ENCODE data around the gene MYO16. TPM values are rescaled to one million over a fixed set of nuclear protein-coding genes. Genes with fewer than 3 reads are reported as not detected.

The MYO16 gene
- total and polyA plus RNA-seq, 2 of the 4 experiments (the other 2 are of a cell fraction), result under 0.01 to 0.03 TPM

DNA sequence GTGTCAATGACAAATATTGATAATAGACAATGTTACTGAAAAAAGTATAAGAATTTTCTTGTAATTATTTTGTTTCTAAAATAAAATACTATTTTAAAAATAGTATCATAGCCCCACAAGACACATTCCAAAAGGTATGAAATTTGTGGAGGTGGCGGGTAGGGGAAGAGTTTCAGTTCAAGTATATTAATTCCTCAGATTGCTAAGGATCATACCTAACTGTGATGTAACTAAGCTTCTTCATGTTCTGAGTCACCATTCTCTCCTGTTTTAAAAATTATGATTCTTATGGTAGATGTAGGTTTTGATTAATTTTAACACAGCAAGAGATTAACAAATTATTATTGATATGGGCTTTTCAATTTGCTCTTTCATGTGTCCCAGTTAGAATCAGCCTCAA is 61.3 kb downstream of the MYO16 start:
- Histone ChIP-seq H2BK120ac (ENCODE audit: low read depth, low read length) (no peak overlapping the region), H4K20me1 (ENCODE audit: insufficient read depth, low read length) (no peaks in the 10 kb centered on the region), H3K4me1 (ENCODE audit: control insufficient read depth, insufficient read depth, low read length) (no peaks in the 10 kb centered on the region), H4K5ac (ENCODE audit: low read depth, low read length) (no peak overlapping the region), H3K9me3 (ENCODE audit: control insufficient read depth, insufficient read depth, low read length) (peaks cover 2% of the 10 kb centered on the region; the same call in 1 of the 2 replicates), H2BK20ac (ENCODE audit: low read depth, low read length) (no peak overlapping the region), H3K4ac (ENCODE audit: low read depth, low read length) (no peak overlapping the region), H3K23ac (ENCODE audit: low read depth, low read length) (no peak overlapping the region), H3K27me3 (ENCODE audit: control insufficient read depth, insufficient read depth, low read length) (no peaks in the 10 kb centered on the region), H3K9ac (ENCODE audit: low read depth, low read length) (no peak overlapping the region), H3K79me1 (ENCODE audit: low read depth in 1 of 2, low read length in 2 of 2) (no peaks in the 10 kb centered on the region), H3K27ac (ENCODE audit: insufficient read depth, low read length) (no peak overlapping the region), H3K9me1 (ENCODE audit: insufficient read depth, low read length) (no peaks in the 10 kb centered on the region), H3K14ac (replicated peaks; ENCODE audit: low read depth, low read length) (no peak overlapping the region), H4K91ac (ENCODE audit: insufficient read depth, low read depth, low read length) (no peak overlapping the region), H3K18ac (ENCODE audit: low read depth, low read length) (no peak overlapping the region), H2AK5ac (ENCODE audit: low read depth, low read length) (no peak overlapping the region), H3K4me2 (ENCODE audit: low read depth, low read length) (no peak overlapping the region), H2BK5ac (ENCODE audit: low read depth, low read length, poor library complexity, severe bottlenecking) (no peak overlapping the region), H3K56ac (ENCODE audit: extremely low read depth, insufficient read depth, low read length) (no peak overlapping the region), H2BK15ac (ENCODE audit: low read depth, low read length) (no peak overlapping the region), H3K4me3 (ENCODE audit: insufficient read depth, low read depth, low read length) (no peak overlapping the region), H2AFZ (replicated peaks; ENCODE audit: low read length, poor library complexity) (no peak overlapping the region), H4K8ac (ENCODE audit: low read depth in 2 of 2, low read length in 2 of 2) (no peak overlapping the region), H2AK9ac (replicated peaks; ENCODE audit: low read depth, low read length, poor library complexity) (no peak overlapping the region), H3K36me3 (ENCODE audit: control insufficient read depth, insufficient read depth, low read length) (no peaks in the 10 kb centered on the region)
- intact Hi-C loops (cut with micrococcal nuclease) (loop anchor here (5.0 kb wide), 1 partner anchor 167 kb away; no protein-coding TSS in a partner anchor), dilution Hi-C loops (cut with HindIII; ENCODE audit: low sequenced_read_pairs, unreplicated experiment) (no loop called here), in situ Hi-C loops (cut with MboI; ENCODE audit: low sequenced_read_pairs) (no loop called here)
- TF ChIP-seq POLR2A (IDR thresholded peaks at IDR 0.05; ENCODE audit: low read depth, low read length) (no peak), RCOR1 (IDR thresholded peaks at IDR 0.05; ENCODE audit: insufficient replicate concordance, low read length) (no peak), USF2 (IDR thresholded peaks at IDR 0.05; ENCODE audit: low read depth, low read length) (no peak), CHD1 (IDR thresholded peaks at IDR 0.05; ENCODE audit: low read depth, low read length) (no peak), BHLHE40 (IDR thresholded peaks at IDR 0.05; ENCODE audit: low read depth, low read length) (no peak)
- ChIA-PET CTCF (no interaction called here), POLR2A (ENCODE audit: unreplicated experiment) (no interaction called here)
- no peak for DNase-seq
- no TSS peak for BruUV-seq (replicated peaks)
- no CpG with 5 or more reads among the region's 1 CpG for WGBS, 2 experiments (ENCODE audit: extremely low coverage in 2 of 2, insufficient read length in 1 of 2)
- ATAC-seq (ENCODE audit: low read depth), result no peak
